Fibroblast of pulmonary artery (primary cell): Measurements from ENCODE around the gene PCDHGA1.
"Not testable (repeated sequence)": the region's sequence is repeated elsewhere in the genome, so short reads cannot be mapped to it uniquely, and the experiment has no call there.

Experiments
- DNase-seq: peaks from one replicate; pipeline ENCODE4 v3.0.0-alpha.2; 2010; ENCODE audit warnings: low read depth
- H3K4me3 ChIP-seq: replicated peaks from 2 replicates; pipeline ENCODE4 v1.5.1; 2011; ENCODE audit warnings: low read depth, mild to moderate bottlenecking, control low read depth, low read length, moderate library complexity
- TF ChIP-seq, protein P1 (sequence below): IDR thresholded peaks from 2 replicates; pipeline ENCODE4 v1.5.1; 2011; ENCODE audit warnings: mild to moderate bottlenecking, control low read depth, low read length, inconsistent platforms; ENCODE audit errors: missing control alignments

Gene PCDHGA1

GRCh38 chr5:141430332-141431113 lies 100.2 kb downstream of the PCDHGA1 start, which contains the start of gene PCDHGA12:
Gene PCDHGA12 (plus strand): TSS chr5:141430507. CDS start chr5:141430760, 253 bp downstream.
- TF ChIP-seq, protein P1, sequence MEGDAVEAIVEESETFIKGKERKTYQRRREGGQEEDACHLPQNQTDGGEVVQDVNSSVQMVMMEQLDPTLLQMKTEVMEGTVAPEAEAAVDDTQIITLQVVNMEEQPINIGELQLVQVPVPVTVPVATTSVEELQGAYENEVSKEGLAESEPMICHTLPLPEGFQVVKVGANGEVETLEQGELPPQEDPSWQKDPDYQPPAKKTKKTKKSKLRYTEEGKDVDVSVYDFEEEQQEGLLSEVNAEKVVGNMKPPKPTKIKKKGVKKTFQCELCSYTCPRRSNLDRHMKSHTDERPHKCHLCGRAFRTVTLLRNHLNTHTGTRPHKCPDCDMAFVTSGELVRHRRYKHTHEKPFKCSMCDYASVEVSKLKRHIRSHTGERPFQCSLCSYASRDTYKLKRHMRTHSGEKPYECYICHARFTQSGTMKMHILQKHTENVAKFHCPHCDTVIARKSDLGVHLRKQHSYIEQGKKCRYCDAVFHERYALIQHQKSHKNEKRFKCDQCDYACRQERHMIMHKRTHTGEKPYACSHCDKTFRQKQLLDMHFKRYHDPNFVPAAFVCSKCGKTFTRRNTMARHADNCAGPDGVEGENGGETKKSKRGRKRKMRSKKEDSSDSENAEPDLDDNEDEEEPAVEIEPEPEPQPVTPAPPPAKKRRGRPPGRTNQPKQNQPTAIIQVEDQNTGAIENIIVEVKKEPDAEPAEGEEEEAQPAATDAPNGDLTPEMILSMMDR, result peak; percentile 78
- peak; percentile 98 for DNase-seq
- peak within 1 kb of the TSS; percentile 54 for H3K4me3 ChIP-seq

DNA sequence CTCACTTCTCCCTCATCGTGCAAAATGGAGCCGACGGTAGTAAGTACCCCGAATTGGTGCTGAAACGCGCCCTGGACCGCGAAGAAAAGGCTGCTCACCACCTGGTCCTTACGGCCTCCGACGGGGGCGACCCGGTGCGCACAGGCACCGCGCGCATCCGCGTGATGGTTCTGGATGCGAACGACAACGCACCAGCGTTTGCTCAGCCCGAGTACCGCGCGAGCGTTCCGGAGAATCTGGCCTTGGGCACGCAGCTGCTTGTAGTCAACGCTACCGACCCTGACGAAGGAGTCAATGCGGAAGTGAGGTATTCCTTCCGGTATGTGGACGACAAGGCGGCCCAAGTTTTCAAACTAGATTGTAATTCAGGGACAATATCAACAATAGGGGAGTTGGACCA lies 101.0 kb downstream of the PCDHGA1 start:
- TF ChIP-seq, protein P1, result no peak
- peak overlapping the region; percentile 54 for H3K4me3 ChIP-seq
- peak; percentile 71 for DNase-seq

DNA sequence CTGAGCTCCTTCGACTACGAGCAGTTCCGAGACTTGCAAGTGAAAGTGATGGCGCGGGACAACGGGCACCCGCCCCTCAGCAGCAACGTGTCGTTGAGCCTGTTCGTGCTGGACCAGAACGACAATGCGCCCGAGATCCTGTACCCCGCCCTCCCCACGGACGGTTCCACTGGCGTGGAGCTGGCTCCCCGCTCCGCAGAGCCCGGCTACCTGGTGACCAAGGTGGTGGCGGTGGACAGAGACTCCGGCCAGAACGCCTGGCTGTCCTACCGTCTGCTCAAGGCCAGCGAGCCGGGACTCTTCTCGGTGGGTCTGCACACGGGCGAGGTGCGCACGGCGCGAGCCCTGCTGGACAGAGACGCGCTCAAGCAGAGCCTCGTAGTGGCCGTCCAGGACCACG lies 102.0 kb downstream of the PCDHGA1 start:
- not testable (repeated sequence) for DNase-seq

GRCh38 chr5:141432726-141433125 lies 102.4 kb downstream of the PCDHGA1 start:
- H3K4me3 ChIP-seq, DNase-seq: not testable (repeated sequence)

More for the DNA sequence above, 102.0 kb downstream of the PCDHGA1 start:
- H3K4me3 ChIP-seq, result not testable (repeated sequence)

DNA sequence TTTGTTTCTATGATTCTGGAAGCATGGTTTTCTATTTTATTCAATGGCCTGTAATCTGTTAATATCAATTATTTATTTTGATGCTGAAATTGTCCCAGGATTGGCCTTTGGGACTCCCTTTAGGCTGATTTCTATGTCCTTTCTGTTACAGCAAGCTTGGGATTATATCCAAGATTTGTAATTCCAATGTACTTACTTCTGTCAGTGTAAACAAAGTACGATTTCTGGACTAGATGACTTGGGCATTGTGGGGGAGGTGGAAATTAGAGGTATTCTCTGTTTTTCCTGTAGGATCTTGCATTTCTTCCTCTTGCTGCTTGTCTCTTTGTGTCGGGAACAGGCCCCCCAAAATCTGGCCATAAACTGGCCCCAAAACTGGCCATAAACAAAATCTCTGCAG lies 103.7 kb downstream of the PCDHGA1 start:
- no peak for DNase-seq
- TF ChIP-seq, protein P1, result no peak
- H3K4me3 ChIP-seq, result no peak overlapping the region

GRCh38 chr5:141437221-141437620 lies 106.9 kb downstream of the PCDHGA1 start:
- H3K4me3 ChIP-seq, result no peak overlapping the region
- no peak for DNase-seq
- TF ChIP-seq, protein P1, result no peak

DNA sequence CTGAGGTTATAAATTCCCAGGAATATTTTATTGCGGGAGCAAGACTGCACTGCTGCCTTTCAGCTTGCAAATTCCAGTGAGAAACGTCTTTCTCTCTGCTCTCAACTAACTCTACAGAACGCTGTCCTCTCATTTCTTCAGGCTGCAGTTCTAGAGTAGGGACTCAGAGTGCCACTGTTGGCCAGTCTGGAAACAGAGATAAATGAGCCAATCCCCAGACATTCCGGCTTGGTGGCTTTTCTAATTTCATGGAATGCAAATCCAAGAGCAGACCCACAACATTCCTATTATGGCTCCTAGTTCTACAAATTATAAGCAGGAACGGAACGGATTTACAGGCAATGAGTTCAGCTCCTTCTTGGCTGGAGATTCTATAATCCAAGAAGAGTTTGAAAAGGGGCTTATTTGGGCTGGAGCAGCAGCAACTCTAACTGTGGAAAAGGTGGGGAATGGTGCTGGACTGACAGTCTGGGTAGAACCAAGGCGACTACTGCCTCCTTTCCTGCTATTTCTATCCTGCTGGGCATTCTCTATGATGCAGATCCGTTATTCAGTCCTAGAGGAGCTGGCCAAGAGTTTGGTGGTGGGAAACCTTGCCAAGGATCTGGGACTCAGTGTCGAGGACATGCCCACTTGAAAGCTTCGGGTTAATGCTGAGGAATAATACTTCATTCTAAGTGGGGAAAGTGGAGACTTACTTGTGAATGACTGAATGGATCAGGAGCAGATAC lies 109.3 kb downstream of the PCDHGA1 start:
- H3K4me3 ChIP-seq, result no peak overlapping the region
- TF ChIP-seq, protein P1, result no peak
- DNase-seq, result no peak
